CD4-positive, CD25-positive, alpha-beta regulatory T cell (primary cell): ENCODE data around the gene NPR1. TPM values are rescaled to one million over a fixed set of nuclear protein-coding genes. Genes with fewer than 3 reads are reported as not detected.
A peak's percentile ranks its signal among the peaks of the same experiment; 100 is the strongest.

Source experiments
- ATAC-seq, 2 donors: fragments of 150-1000 bp; cut with Tn5 transposase; one replicate each; pipeline ENCODE4 v1.10.0; 2021; ENCODE audit warnings: low read depth in 2 of 2, moderate number of reproducible peaks in 2 of 2, moderate library complexity in 1 of 2
- DNase-seq, 3 donors: peaks; one replicate each; pipeline versions ENCODE4 v3.0.0 to v3.0.0-alpha.2; 2012 to 2022; ENCODE audit warnings: mixed read lengths in 1 of 3
- H3K27ac ChIP-seq: one replicate; pipeline ENCODE4 v1.7.0; 2013; ENCODE audit warnings: mild to moderate bottlenecking, low read length; ENCODE audit not compliant: insufficient read depth, poor library complexity, severe bottlenecking
- H3K27me3 ChIP-seq: one replicate; pipeline ENCODE4 v1.7.0; 2013; ENCODE audit warnings: low read length; ENCODE audit not compliant: control insufficient read depth, insufficient read depth
- H3K36me3 ChIP-seq: one replicate; pipeline ENCODE4 v1.7.0; 2013; ENCODE audit warnings: mild to moderate bottlenecking, low read length, moderate library complexity; ENCODE audit not compliant: control insufficient read depth, insufficient read depth
- H3K4me1 ChIP-seq: 2 replicates; pipeline ENCODE4 v1.7.0; 2013; ENCODE audit warnings: mild to moderate bottlenecking, low read length; ENCODE audit not compliant: insufficient read depth, control insufficient read depth, poor library complexity, severe bottlenecking
- H3K4me3 ChIP-seq: one replicate; pipeline ENCODE4 v1.7.0; 2013; ENCODE audit warnings: low read depth, mild to moderate bottlenecking, low read length, moderate library complexity
- H3K9me3 ChIP-seq, 2 experiments: 1 replicate in 1 of 2; 2 replicates in 1 of 2; pipeline ENCODE4 v1.7.0; 2013; ENCODE audit warnings: low read length in 2 of 2, mild to moderate bottlenecking in 1 of 2, moderate library complexity in 1 of 2; ENCODE audit not compliant: control insufficient read depth in 2 of 2
- H3K27ac Mint-ChIP-seq, 3 donors: one replicate each; pipeline ENCODE4 v1.8.0; 2020 to 2022; ENCODE audit warnings: mild to moderate bottlenecking in 3 of 3, mixed read lengths in 3 of 3, moderate library complexity in 2 of 3
- H3K27me3 Mint-ChIP-seq: one replicate; pipeline ENCODE4 v1.8.0; 2022; ENCODE audit warnings: mild to moderate bottlenecking, mixed read lengths
- H3K36me3 Mint-ChIP-seq: one replicate; pipeline ENCODE4 v1.8.0; 2020; ENCODE audit warnings: mixed read lengths
- H3K4me1 Mint-ChIP-seq, 4 donors: one replicate each; pipeline ENCODE4 v1.8.0; 2020 to 2022; ENCODE audit warnings: mixed read lengths in 4 of 4, mild to moderate bottlenecking in 1 of 4
- H3K4me3 Mint-ChIP-seq, 4 donors: one replicate each; pipeline ENCODE4 v1.8.0; 2020 to 2022; ENCODE audit warnings: mild to moderate bottlenecking in 4 of 4, mixed read lengths in 4 of 4, moderate library complexity in 3 of 4
- H3K9me3 Mint-ChIP-seq, 7 donors: one replicate each; pipeline ENCODE4 v1.8.0; 2020 to 2022; ENCODE audit warnings: mixed read lengths in 7 of 7, mild to moderate bottlenecking in 3 of 7, moderate library complexity in 2 of 7
- polyA plus RNA-seq, 4 donors: library from polyadenylated mRNA; unstranded; fragments of 300-500 nt; fragmentation: Illumina TruSeq; gene quantifications; one replicate each; pipeline ENCODE4 v1.2.3, GENCODE V29; 2021
- total RNA-seq: library from RNA; stranded (reverse); gene quantifications from one replicate; pipeline ENCODE4 v1.2.3, GENCODE V29; 2022

The NPR1 gene
- total RNA-seq (not detected), polyA plus RNA-seq (not detected)

- H3K27ac Mint-ChIP-seq: peak within 1 kb of the TSS in 1 of 3 donors; percentile 55
- H3K36me3 Mint-ChIP-seq: no peaks in the 10 kb centered on the region
- ATAC-seq (peak; percentile 17 to 27), DNase-seq (peak in 2 of 3 donors; percentile 31 to 41)
- peak within 1 kb of the TSS; percentile 73 to 90 (median 82) for H3K4me3 Mint-ChIP-seq
- no peaks in the 10 kb centered on the region for H3K36me3 ChIP-seq
- peaks cover 21% of the 10 kb centered on the region for H3K27me3 ChIP-seq
- no peaks in the 10 kb centered on the region for H3K9me3 ChIP-seq
- peaks cover 60% of the 10 kb centered on the region for H3K27me3 Mint-ChIP-seq
- peaks cover 3 to 25% (median 9%) of the 10 kb centered on the region in 4 donors for H3K4me1 Mint-ChIP-seq
- H3K9me3 Mint-ChIP-seq: peaks cover 0 to 1% (median 0%) of the 10 kb centered on the region in 7 donors
- H3K27ac ChIP-seq: no peak within 1 kb of the TSS
- peaks cover 29% of the 10 kb centered on the region for H3K4me1 ChIP-seq
- H3K4me3 ChIP-seq: peak within 1 kb of the TSS; percentile 32
Observed at GRCh38 chr1:153678519-153679336, at the start of gene NPR1. NPR1 (plus strand) TSS chr1:153678688; CDS start chr1:153679109, 421 bp downstream.

- Mint-ChIP-seq H3K9me3 (no peaks in the 10 kb centered on the region), H3K4me1 (peaks cover 3 to 26% (median 9%) of the 10 kb centered on the region in 4 donors), H3K4me3 (no peak overlapping the region), H3K27me3 (peaks cover 6% of the 10 kb centered on the region), H3K36me3 (peaks cover 6% of the 10 kb centered on the region), H3K27ac (no peak overlapping the region)
- Histone ChIP-seq H3K36me3 (no peaks in the 10 kb centered on the region), H3K27me3 (no peaks in the 10 kb centered on the region), H3K27ac (no peak overlapping the region), H3K9me3 (no peaks in the 10 kb centered on the region), H3K4me3 (no peak overlapping the region), H3K4me1 (no peaks in the 10 kb centered on the region)
- ATAC-seq (no peak), DNase-seq (no peak)
Observed at GRCh38 chr1:153629343-153629665, 49.2 kb upstream of the NPR1 start.

DNA sequence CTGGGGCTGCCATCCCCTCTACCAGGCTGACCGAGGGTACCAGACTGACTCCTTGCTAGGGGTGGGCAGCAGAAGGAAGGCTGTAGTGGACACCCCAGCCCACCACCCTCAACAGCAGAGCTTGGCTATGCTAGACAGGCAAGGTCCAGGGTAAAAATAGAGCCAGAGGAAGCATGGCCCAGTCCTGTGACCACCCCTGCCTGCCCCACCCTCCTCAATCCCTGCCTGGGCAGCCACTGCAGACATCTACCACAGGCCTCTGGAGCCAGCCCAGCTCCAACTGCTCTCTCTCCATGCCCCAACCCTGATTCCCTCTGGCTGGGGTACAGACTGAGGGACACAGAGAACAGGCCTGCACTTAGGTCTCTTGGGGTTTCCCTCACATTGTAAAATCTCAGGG is 48.5 kb upstream of the NPR1 start:
- Histone ChIP-seq H3K36me3 (no peaks in the 10 kb centered on the region), H3K4me1 (no peaks in the 10 kb centered on the region), H3K27ac (no peak overlapping the region), H3K4me3 (no peak overlapping the region), H3K27me3 (no peaks in the 10 kb centered on the region), H3K9me3 (no peaks in the 10 kb centered on the region)
- H3K27ac Mint-ChIP-seq: peak overlapping the region in 1 of 3 donors; percentile 62
- peaks cover 6% of the 10 kb centered on the region for H3K27me3 Mint-ChIP-seq
- ATAC-seq: no peak
- peaks cover 7% of the 10 kb centered on the region for H3K36me3 Mint-ChIP-seq
- no peak overlapping the region for H3K4me3 Mint-ChIP-seq
- DNase-seq: no peak
- H3K9me3 Mint-ChIP-seq: no peaks in the 10 kb centered on the region
- peaks cover 3 to 28% (median 10%) of the 10 kb centered on the region in 4 donors for H3K4me1 Mint-ChIP-seq

DNA sequence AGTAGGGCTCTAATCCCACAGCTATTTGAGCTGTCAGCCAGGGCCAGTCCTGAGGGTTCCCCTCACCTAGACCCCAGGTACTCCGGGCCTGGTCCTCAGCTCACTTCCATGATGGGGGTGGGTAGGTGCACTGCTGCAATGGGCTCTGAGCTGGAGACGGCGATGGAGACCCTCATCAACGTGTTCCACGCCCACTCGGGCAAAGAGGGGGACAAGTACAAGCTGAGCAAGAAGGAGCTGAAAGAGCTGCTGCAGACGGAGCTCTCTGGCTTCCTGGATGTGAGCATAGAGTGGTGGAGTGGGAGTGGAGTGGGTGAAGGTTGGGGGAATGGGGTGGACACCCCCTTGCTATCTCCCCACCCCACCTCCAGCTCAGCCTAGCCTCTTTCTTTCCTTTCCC is 48.1 kb upstream of the NPR1 start:
- no peak for ATAC-seq
- H3K4me3 Mint-ChIP-seq: no peak overlapping the region
- peaks cover 7% of the 10 kb centered on the region for H3K36me3 Mint-ChIP-seq
- peaks cover 6% of the 10 kb centered on the region for H3K27me3 Mint-ChIP-seq
- H3K4me1 Mint-ChIP-seq: peaks cover 3 to 28% (median 12%) of the 10 kb centered on the region in 4 donors
- no peaks in the 10 kb centered on the region for H3K9me3 ChIP-seq
- H3K36me3 ChIP-seq: no peaks in the 10 kb centered on the region
- no peaks in the 10 kb centered on the region for H3K27me3 ChIP-seq
- H3K9me3 Mint-ChIP-seq: no peaks in the 10 kb centered on the region
- no peak overlapping the region for H3K4me3 ChIP-seq
- no peak overlapping the region for H3K27ac ChIP-seq
- H3K4me1 ChIP-seq: peaks cover 4% of the 10 kb centered on the region
- DNase-seq: no peak
- peak overlapping the region in 1 of 3 donors; percentile 62 for H3K27ac Mint-ChIP-seq

DNA sequence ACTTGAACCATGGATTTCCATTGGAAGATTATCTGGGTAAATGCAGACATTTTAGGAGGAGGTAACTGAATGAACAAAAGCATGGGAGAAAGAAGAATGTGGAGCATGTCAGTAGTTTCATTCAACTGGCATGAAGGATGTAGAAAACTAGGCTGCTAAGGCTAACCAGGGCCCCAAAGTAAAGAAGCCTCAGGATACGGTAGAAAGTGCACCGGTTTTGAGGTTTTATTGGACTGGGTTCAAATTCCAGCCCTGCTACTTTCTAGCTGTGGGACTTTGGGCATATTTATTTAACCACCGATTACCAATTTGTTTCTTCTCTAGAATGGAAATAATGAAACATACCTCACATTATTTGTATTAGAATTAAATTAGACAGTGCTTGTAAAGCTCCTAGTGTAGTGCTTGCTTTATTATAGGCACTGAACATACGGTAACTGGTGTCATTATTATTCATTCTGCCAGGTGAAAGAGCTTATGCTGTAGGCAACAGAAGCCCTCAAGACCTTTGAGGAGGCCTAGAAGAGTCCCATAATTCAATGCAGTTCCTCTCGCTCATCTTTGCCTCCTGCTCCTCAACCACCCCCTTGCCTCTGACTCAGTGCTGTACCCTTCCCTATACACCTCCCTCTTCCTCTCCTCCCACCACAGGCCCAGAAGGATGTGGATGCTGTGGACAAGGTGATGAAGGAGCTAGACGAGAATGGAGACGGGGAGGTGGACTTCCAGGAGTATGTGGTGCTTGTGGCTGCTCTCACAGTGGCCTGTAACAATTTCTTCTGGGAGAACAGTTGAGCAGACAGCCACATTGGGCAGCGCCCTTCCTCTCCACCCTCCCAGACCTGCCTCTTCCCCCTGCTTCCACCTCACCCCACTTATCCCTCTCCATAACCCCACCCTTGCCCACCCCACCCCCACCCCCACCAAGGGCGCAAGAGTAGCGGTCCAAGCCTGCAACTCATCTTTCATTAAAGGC is 47.2 kb upstream of the NPR1 start:
- peak overlapping the region in 2 of 4 donors; percentile 27 to 80 for H3K4me3 Mint-ChIP-seq
- Histone ChIP-seq H3K9me3 (no peaks in the 10 kb centered on the region), H3K36me3 (peaks cover 6% of the 10 kb centered on the region), H3K4me1 (peaks cover 13% of the 10 kb centered on the region), H3K4me3 (no peak overlapping the region), H3K27ac (no peak overlapping the region), H3K27me3 (no peaks in the 10 kb centered on the region)
- H3K27me3 Mint-ChIP-seq: peaks cover 6% of the 10 kb centered on the region
- H3K36me3 Mint-ChIP-seq: peaks cover 7% of the 10 kb centered on the region
- DNase-seq: no peak
- no peak for ATAC-seq
- no peaks in the 10 kb centered on the region for H3K9me3 Mint-ChIP-seq
- peaks cover 3 to 36% (median 16%) of the 10 kb centered on the region in 4 donors for H3K4me1 Mint-ChIP-seq
- peak overlapping the region; percentile 62 to 80 (median 79) for H3K27ac Mint-ChIP-seq

DNA sequence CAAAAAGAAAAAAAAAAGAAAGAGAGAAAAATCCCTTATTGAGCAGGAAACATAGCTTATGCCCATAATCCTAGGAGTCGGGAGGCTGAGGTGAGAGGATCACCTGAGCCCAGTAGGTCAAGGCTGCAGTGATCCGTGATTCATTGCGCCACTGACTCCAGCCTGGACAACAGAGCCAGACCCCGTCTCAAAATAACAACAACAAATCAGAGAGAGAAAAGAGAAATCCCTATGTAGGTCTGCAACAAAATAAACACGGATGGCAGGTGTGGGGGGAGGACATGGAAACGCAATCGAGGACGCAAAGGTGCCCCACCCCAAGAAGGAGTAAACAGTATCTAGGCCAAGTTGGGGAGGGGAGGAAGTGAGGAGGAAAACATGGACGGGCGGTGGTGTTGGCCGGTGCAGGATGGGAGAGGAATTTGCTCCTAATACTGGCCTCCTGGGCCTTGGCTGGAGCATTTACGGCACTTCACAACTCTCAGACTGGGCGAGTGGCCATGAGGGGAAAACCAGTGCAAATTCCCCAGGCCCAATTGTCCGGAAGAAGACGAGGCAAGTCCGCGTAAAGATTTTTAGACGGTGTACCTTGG is 45.2 kb upstream of the NPR1 start:
- H3K27me3 Mint-ChIP-seq: peaks cover 6% of the 10 kb centered on the region
- Histone ChIP-seq H3K36me3 (peaks cover 23% of the 10 kb centered on the region), H3K27ac (peak overlapping the region; percentile 100), H3K4me1 (peaks cover 19% of the 10 kb centered on the region), H3K9me3 (no peaks in the 10 kb centered on the region), H3K4me3 (peak overlapping the region; percentile 95), H3K27me3 (no peaks in the 10 kb centered on the region)
- ATAC-seq (no peak), DNase-seq (no peak)
- peaks cover 19% of the 10 kb centered on the region for H3K36me3 Mint-ChIP-seq
- peak overlapping the region; percentile 100 for H3K27ac Mint-ChIP-seq
- H3K4me3 Mint-ChIP-seq: peak overlapping the region; percentile 98 to 100 (median 100)
- no peaks in the 10 kb centered on the region for H3K9me3 Mint-ChIP-seq
- H3K4me1 Mint-ChIP-seq: peaks cover 15 to 50% (median 30%) of the 10 kb centered on the region in 4 donors
